Adrenal gland (tissue), 5 donors: ENCODE measurements around the gene KCP.
"Not testable (repeated sequence)": the region's sequence is repeated elsewhere in the genome, so short reads cannot be mapped to it uniquely, and the experiment has no call there.

Source experiments
- POLR2A ChIP-seq, 2 donors: fragments of 450-650 bp; IDR thresholded peaks; one replicate each; pipeline ENCODE4 v1.6.1; 2017; ENCODE audit warnings: antibody characterized with exemption in 2 of 2, mild to moderate bottlenecking in 2 of 2, moderate library complexity in 1 of 2
- TF ChIP-seq, protein P1 (sequence below), 6 experiments: fragments of 450-650 bp in 4 of 6; fragments of 200-600 bp in 2 of 6; sonication (generic) in 1 of 6; IDR thresholded peaks; 1 replicate in 5 of 6; 2 replicates in 1 of 6; pipeline versions ENCODE4 v1.5.1 to v1.8.0; 2016 to 2021; ENCODE audit warnings: antibody characterized with exemption in 6 of 6, mild to moderate bottlenecking in 2 of 6, moderate library complexity in 1 of 6
- donor health status: DM: no; HTN: no; CAD: no.

DNA sequence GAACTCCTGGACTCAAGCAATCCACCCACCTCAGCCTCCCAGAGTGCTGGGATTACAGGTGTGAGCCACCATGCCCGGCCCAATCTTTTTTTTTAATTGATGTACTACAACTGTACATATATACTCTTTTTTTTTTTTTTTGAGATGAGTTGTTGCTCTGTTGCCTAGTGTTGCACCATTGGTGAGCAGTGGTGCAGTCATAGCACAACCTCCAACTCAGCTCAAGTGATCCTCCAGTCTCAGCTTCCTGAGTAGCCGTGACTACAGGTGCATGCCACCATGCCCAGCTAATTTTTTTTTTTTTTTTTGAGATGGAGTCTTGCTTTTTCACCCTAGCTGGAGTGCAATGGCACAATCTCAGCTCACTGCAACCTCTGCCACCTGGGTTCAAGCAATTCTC is 32.7 kb upstream of the KCP start:
- TF ChIP-seq, protein P1, sequence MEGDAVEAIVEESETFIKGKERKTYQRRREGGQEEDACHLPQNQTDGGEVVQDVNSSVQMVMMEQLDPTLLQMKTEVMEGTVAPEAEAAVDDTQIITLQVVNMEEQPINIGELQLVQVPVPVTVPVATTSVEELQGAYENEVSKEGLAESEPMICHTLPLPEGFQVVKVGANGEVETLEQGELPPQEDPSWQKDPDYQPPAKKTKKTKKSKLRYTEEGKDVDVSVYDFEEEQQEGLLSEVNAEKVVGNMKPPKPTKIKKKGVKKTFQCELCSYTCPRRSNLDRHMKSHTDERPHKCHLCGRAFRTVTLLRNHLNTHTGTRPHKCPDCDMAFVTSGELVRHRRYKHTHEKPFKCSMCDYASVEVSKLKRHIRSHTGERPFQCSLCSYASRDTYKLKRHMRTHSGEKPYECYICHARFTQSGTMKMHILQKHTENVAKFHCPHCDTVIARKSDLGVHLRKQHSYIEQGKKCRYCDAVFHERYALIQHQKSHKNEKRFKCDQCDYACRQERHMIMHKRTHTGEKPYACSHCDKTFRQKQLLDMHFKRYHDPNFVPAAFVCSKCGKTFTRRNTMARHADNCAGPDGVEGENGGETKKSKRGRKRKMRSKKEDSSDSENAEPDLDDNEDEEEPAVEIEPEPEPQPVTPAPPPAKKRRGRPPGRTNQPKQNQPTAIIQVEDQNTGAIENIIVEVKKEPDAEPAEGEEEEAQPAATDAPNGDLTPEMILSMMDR (IDR thresholded peaks at IDR 0.05) = not testable (repeated sequence)
- TF ChIP-seq POLR2A (IDR thresholded peaks at IDR 0.05) = not testable (repeated sequence)
